ENCODE data around the gene WWC1.
"Not testable (repeated sequence)": the region's sequence is repeated elsewhere in the genome, so short reads cannot be mapped to it uniquely, and the experiment has no call there.

The WWC1 gene

GRCh38 chr5:168327451-168327850 is 36.0 kb downstream of the WWC1 start:
- no peaks in the 10 kb centered on the region for H3K36me3 Mint-ChIP-seq (ENCODE audit: low read depth)
- H3K4me3 Mint-ChIP-seq: no peak overlapping the region
- no peaks in the 10 kb centered on the region for H3K9me3 Mint-ChIP-seq

GRCh38 chr5:168327994-168328393 is 36.5 kb downstream of the WWC1 start:
- no peaks in the 10 kb centered on the region for H3K4me1 Mint-ChIP-seq (ENCODE audit: low read depth)
- H3K9me3 Mint-ChIP-seq: no peaks in the 10 kb centered on the region
- peaks cover 3% of the 10 kb centered on the region for H3K27me3 Mint-ChIP-seq (ENCODE audit: low read depth)
- H3K36me3 Mint-ChIP-seq (ENCODE audit: low read depth): no peaks in the 10 kb centered on the region
- no peak overlapping the region for H3K27ac Mint-ChIP-seq
- H3K4me3 Mint-ChIP-seq: no peak overlapping the region

More at GRCh38 chr5:168327451-168327850, 36.0 kb downstream of the WWC1 start:
- no peaks in the 10 kb centered on the region for H3K4me1 Mint-ChIP-seq (ENCODE audit: low read depth)
- no peak overlapping the region for H3K27ac Mint-ChIP-seq
- H3K27me3 Mint-ChIP-seq (ENCODE audit: low read depth): peaks cover 3% of the 10 kb centered on the region

GRCh38 chr5:168328814-168329213 is 37.4 kb downstream of the WWC1 start:
- Mint-ChIP-seq H3K9me3 (no peaks in the 10 kb centered on the region), H3K4me3 (no peak overlapping the region), H3K36me3 (ENCODE audit: low read depth) (no peaks in the 10 kb centered on the region), H3K4me1 (ENCODE audit: low read depth) (no peaks in the 10 kb centered on the region), H3K27me3 (ENCODE audit: low read depth) (peaks cover 3% of the 10 kb centered on the region), H3K27ac (no peak overlapping the region)

GRCh38 chr5:168329302-168329701 is 37.9 kb downstream of the WWC1 start:
- Mint-ChIP-seq H3K4me1 (ENCODE audit: low read depth) (no peaks in the 10 kb centered on the region), H3K4me3 (no peak overlapping the region), H3K27ac (no peak overlapping the region), H3K36me3 (ENCODE audit: low read depth) (no peaks in the 10 kb centered on the region), H3K27me3 (ENCODE audit: low read depth) (peaks cover 3% of the 10 kb centered on the region), H3K9me3 (no peaks in the 10 kb centered on the region)

- Mint-ChIP-seq H3K4me3 (no peak overlapping the region), H3K36me3 (ENCODE audit: low read depth) (no peaks in the 10 kb centered on the region)
Observed at GRCh38 chr5:168332042-168332441, 40.6 kb downstream of the WWC1 start.

GRCh38 chr5:168334280-168334679 is 42.8 kb downstream of the WWC1 start:
- H3K27me3 Mint-ChIP-seq (ENCODE audit: low read depth): peaks cover 3% of the 10 kb centered on the region
- no peak overlapping the region for H3K4me3 Mint-ChIP-seq
- H3K4me1 Mint-ChIP-seq (ENCODE audit: low read depth): no peaks in the 10 kb centered on the region
- H3K9me3 Mint-ChIP-seq: no peaks in the 10 kb centered on the region
- no peaks in the 10 kb centered on the region for H3K36me3 Mint-ChIP-seq (ENCODE audit: low read depth)
- no peak overlapping the region for H3K27ac Mint-ChIP-seq

More at GRCh38 chr5:168332042-168332441, 40.6 kb downstream of the WWC1 start:
- Mint-ChIP-seq H3K27me3 (ENCODE audit: low read depth) (peaks cover 3% of the 10 kb centered on the region), H3K9me3 (no peaks in the 10 kb centered on the region), H3K27ac (no peak overlapping the region), H3K4me1 (ENCODE audit: low read depth) (no peaks in the 10 kb centered on the region)

- Mint-ChIP-seq H3K36me3 (ENCODE audit: low read depth) (no peaks in the 10 kb centered on the region), H3K9me3 (no peaks in the 10 kb centered on the region), H3K27ac (no peak overlapping the region), H3K4me3 (no peak overlapping the region), H3K27me3 (ENCODE audit: low read depth) (peaks cover 3% of the 10 kb centered on the region), H3K4me1 (ENCODE audit: low read depth) (no peaks in the 10 kb centered on the region)
Observed at GRCh38 chr5:168334695-168335094, 43.2 kb downstream of the WWC1 start.

- Mint-ChIP-seq H3K36me3 (ENCODE audit: low read depth) (no peaks in the 10 kb centered on the region), H3K4me1 (ENCODE audit: low read depth) (no peaks in the 10 kb centered on the region), H3K27ac (no peak overlapping the region), H3K4me3 (no peak overlapping the region), H3K27me3 (ENCODE audit: low read depth) (peaks cover 2% of the 10 kb centered on the region), H3K9me3 (no peaks in the 10 kb centered on the region)
Observed at GRCh38 chr5:168337361-168337760, 45.9 kb downstream of the WWC1 start.

- no peaks in the 10 kb centered on the region for H3K4me1 Mint-ChIP-seq (ENCODE audit: low read depth)
- no peak overlapping the region for H3K27ac Mint-ChIP-seq
- H3K9me3 Mint-ChIP-seq: no peaks in the 10 kb centered on the region
- no peak overlapping the region for H3K4me3 Mint-ChIP-seq
- no peaks in the 10 kb centered on the region for H3K27me3 Mint-ChIP-seq (ENCODE audit: low read depth)
- H3K36me3 Mint-ChIP-seq (ENCODE audit: low read depth): no peaks in the 10 kb centered on the region
Observed at GRCh38 chr5:168339109-168339771, 47.8 kb downstream of the WWC1 start.

- H3K27me3 Mint-ChIP-seq (ENCODE audit: low read depth); H3K4me3 Mint-ChIP-seq; H3K27ac Mint-ChIP-seq; H3K9me3 Mint-ChIP-seq; H3K36me3 Mint-ChIP-seq (ENCODE audit: low read depth); H3K4me1 Mint-ChIP-seq (ENCODE audit: low read depth): not testable (repeated sequence)
Observed at GRCh38 chr5:168339772-168340140, 48.3 kb downstream of the WWC1 start.

GRCh38 chr5:168340487-168340886 is 49.0 kb downstream of the WWC1 start:
- no peak overlapping the region for H3K4me3 Mint-ChIP-seq
- H3K27ac Mint-ChIP-seq: no peak overlapping the region
- no peaks in the 10 kb centered on the region for H3K36me3 Mint-ChIP-seq (ENCODE audit: low read depth)
- no peaks in the 10 kb centered on the region for H3K4me1 Mint-ChIP-seq (ENCODE audit: low read depth)
- no peaks in the 10 kb centered on the region for H3K9me3 Mint-ChIP-seq
- no peaks in the 10 kb centered on the region for H3K27me3 Mint-ChIP-seq (ENCODE audit: low read depth)

- Mint-ChIP-seq H3K4me3 (no peak overlapping the region), H3K27me3 (ENCODE audit: low read depth) (no peaks in the 10 kb centered on the region), H3K27ac (no peak overlapping the region), H3K36me3 (ENCODE audit: low read depth) (no peaks in the 10 kb centered on the region), H3K9me3 (no peaks in the 10 kb centered on the region), H3K4me1 (ENCODE audit: low read depth) (no peaks in the 10 kb centered on the region)
Observed at GRCh38 chr5:168341178-168341577, 49.7 kb downstream of the WWC1 start.

GRCh38 chr5:168342151-168342825 is 50.8 kb downstream of the WWC1 start:
- Mint-ChIP-seq H3K27ac (no peak overlapping the region), H3K9me3 (no peaks in the 10 kb centered on the region), H3K36me3 (ENCODE audit: low read depth) (no peaks in the 10 kb centered on the region), H3K4me1 (ENCODE audit: low read depth) (no peaks in the 10 kb centered on the region), H3K27me3 (ENCODE audit: low read depth) (no peaks in the 10 kb centered on the region), H3K4me3 (no peak overlapping the region)

GRCh38 chr5:168342985-168343384 is 51.5 kb downstream of the WWC1 start:
- Mint-ChIP-seq H3K36me3 (ENCODE audit: low read depth) (no peaks in the 10 kb centered on the region), H3K27ac (no peak overlapping the region), H3K9me3 (no peaks in the 10 kb centered on the region)

GRCh38 chr5:168346417-168346816 is 55.0 kb downstream of the WWC1 start:
- H3K27me3 Mint-ChIP-seq (ENCODE audit: low read depth): no peaks in the 10 kb centered on the region
- H3K4me1 Mint-ChIP-seq (ENCODE audit: low read depth): no peaks in the 10 kb centered on the region
- H3K36me3 Mint-ChIP-seq (ENCODE audit: low read depth): no peaks in the 10 kb centered on the region
- H3K27ac Mint-ChIP-seq: no peak overlapping the region
- H3K9me3 Mint-ChIP-seq: no peaks in the 10 kb centered on the region
- H3K4me3 Mint-ChIP-seq: no peak overlapping the region

More at GRCh38 chr5:168342985-168343384, 51.5 kb downstream of the WWC1 start:
- Mint-ChIP-seq H3K27me3 (ENCODE audit: low read depth) (no peaks in the 10 kb centered on the region), H3K4me3 (no peak overlapping the region), H3K4me1 (ENCODE audit: low read depth) (no peaks in the 10 kb centered on the region)
